LoVo (cell line): ENCODE data around the gene MED8.
A peak's percentile ranks its signal among the peaks of the same experiment; 100 is the strongest.

Source experiments
- DNase-seq: peaks from one replicate; pipeline ENCODE4 v3.0.0-alpha.2; 2016; ENCODE audit warnings: low spot score

The MED8 gene, protein sequence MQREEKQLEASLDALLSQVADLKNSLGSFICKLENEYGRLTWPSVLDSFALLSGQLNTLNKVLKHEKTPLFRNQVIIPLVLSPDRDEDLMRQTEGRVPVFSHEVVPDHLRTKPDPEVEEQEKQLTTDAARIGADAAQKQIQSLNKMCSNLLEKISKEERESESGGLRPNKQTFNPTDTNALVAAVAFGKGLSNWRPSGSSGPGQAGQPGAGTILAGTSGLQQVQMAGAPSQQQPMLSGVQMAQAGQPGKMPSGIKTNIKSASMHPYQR

DNA sequence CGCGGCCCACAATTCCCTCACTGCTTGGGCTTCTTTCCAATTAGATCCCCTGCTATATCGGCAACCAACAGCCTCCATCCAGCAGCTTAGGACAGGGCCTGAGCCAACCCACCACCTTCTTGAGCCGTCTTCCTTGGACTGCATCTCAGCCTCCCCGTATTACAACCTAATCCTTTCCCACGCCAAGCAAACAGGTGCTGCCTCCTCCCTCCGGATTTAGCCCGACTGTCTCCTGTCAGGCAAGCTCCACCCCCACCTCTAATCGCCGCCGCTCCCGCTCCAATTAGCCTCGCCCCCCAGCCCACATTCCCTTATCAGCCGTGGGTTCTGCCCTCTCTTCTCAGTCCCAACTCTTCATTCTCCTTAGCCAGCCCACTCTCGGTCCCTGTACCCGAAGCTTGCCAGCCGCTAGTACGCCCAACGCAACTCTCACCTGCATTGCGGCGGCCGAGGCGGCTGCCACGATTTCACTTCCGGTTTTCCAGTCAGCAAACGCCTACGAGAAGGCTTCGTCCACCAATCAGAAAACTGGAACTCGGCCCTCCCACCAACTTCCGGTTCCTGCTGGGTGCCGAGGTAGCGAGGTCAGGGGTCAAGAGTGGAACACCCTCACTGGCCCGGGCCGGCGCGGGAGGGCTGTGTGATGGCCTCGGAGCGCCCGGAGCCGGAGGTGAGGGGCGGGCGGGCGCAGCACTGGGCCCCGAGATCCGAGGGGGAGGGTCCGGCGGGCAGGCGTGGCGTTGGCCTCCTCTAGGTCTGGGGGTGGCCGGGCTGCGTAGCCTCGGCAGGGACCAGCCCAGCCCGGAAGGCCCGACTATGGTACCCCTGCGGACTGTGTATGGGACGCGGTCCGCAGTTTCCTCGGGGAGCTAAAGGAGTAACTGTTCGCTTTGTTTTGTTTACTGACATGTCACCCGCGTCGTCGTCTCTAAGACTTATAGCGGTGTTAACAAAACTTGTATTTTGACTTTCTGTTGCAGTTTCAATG lies at the start of gene MED8, which contains the start of gene SZT2:
TSS of gene MED8 (minus strand) at position 475 of the 988 bp plus-strand sequence. CDS start at position 439, 36 bp downstream.
TSS of gene SZT2 (plus strand) at position 574 of the 988 bp plus-strand sequence. CDS start at position 644, 70 bp downstream.
- DNase-seq = peak; percentile 95

DNA sequence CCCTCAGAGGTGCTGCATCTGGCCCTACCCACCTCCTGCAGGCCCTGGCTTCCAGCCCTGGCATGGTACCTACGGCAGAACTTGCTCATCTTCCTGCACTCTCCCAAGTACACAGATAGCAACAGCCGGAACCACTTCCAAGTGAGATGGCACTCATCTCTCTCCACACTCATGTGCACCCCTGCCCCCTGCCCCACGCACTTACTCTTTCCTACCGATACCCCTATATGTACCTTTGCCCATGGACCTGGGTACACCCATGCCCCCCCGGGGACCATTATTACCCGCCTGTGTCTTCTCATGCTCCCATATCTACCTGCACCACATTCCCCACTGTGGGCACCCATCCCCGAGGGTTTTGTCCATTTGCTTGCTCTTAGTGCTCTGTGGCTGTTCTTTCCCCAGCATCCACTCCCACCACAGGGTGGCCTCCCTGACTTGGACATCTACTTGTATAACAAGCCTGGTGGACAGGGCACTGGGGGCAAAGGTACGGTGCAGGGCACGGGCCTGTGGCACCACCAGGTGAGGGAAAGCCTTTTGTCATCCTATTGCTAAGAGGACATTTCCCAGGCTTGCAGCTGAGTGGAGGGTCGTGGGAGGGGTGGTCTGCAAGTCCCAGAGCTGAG lies 49.5 kb upstream of the MED8 start:
- DNase-seq = no peak

DNA sequence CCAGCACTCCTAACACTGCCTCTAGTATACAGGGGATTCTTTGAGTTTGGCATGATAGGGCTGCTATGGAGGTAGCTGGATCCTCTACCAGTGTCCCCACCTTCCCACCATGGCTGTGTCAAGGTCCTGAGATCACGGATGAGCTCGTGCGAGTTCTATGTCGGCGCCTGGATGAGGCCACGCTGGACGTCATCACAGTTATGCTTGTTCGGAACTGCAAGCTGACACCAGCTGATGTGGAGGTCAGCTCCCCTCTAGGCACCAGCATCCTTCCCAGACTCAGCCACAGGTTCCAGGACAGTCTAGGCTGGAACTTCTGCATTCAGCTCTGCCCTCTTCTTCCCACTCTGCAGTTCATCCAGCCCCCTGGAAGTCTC lies 49.0 kb upstream of the MED8 start:
- no peak for DNase-seq

DNA sequence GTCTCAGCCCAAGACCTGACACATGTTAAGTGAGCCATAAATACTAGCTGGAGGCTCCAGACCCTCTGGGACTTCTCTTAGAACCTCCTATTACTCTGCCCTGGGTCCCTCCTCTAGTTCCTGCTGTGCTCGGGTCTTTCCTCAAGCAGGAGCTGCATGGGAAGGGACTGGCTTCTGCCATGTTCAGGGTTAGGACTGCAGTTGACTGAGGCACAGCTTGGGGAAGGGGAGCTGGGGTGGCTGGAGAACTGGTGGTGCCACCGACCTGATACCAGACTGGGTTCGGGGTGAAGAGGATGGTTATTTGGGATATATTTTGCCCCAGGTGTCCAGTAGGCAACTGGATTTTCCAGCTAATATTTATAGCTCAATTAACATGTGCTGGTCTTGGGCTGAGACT lies 48.4 kb upstream of the MED8 start:
- DNase-seq = no peak

DNA sequence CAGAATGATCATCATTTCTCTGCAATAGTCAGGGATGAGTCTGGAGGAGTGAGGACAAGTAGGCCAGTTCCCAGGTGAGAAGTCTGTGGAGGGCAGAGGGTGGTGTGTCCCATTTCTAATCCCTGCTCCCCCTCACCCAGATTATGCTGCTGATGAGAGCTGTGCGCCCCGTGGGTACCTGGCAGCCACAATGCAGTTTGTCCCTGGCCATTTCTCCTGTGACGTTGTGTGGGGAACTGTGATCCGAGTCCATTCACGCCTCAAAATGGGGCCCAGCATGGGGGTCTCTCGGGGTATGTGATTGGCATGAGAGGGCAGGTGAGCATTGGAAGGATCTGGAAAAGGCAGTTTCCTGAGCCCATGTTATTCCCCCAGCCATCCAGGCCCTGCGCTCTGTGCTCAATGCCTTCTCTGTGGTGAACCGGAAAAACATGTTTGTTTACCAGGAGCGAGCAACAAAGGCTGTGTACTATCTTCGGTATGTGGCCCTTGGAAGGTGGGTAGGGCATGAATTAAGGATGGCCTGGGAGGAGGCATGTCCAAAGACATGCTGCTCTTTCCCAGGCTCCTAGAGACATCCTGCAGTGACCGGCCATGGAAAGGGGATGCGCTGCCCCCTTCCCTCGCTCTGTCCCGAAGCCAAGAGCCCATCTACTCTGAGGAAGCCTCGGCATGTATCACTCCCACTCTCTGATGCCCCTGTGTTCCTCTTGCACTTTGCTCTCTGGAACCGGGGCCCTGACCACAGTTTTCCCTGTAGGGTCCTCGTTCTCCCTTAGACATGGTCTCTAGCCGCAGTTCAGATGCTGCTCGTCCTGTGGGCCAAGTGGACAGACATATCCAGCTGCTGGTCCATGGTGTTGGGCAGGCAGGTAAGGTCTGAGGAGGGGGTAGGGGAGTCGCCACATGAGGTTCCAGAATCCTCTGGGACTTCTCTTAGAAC lies 47.7 kb upstream of the MED8 start:
- DNase-seq = no peak

DNA sequence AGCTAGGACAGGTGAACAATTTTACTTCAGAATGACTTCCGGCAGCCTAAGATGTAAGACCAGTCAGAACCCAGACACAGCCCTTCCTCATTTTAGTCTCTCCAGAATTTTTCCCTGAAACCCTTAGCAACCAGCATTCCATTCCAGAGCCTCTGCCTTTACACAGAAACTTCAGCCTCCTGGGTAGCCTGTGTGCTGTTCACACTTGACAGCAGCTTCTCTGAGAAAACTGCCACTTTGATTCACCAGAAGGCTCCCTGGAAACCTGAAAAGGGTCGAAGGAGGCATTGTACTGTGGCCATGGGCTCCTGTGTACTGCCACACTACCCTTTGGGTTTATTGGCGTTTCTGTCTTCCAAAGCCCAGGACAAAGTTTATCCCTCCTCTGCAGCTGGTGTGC lies 46.8 kb upstream of the MED8 start:
- DNase-seq = no peak

DNA sequence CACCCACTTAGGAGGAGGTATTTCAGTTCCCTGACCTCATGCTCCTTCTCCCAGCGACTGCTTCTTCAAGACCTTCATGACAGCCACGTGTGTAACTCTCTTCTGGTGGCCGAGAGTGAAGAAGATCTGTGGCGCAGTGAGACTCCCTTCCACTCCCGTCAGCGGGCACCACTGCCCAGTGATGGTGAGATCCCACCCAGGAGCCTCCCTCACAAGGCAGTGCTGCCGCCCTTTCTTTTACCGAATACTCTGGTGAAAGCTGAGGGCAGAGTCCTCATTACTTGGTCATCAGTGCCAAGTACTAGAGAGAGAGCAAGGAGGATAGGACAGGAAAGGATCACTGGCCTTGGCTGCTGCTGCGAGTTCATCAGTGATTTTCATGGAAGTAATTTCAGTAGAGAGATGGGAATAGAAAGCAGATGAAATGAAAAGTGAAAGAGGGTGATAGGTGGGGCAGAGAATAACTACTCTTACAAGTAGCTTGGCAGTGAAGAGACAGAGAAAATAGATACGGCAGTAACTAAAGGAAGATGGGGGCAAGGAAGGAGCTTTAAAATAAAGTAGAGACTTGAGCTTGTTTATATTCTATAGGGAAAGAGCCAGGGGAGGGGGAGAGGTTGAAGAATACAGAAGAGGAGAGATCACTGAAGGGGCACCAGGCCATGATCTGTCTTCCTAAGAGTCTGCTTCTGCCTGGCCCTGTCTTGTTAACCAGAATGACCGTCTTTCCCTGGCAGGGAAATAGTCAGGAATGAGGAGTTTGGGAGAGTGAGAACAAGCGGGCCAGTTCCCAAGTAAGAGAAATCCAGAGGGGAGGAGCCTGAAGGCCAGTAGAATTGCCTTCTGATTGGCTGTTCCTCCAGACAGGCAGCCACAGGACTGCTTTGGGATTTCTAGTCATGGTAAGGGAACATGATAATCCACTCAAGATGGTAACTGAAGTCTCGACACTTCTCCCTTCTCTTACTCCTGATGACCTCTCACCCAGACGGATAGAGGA lies 45.8 kb upstream of the MED8 start:
- no peak for DNase-seq

DNA sequence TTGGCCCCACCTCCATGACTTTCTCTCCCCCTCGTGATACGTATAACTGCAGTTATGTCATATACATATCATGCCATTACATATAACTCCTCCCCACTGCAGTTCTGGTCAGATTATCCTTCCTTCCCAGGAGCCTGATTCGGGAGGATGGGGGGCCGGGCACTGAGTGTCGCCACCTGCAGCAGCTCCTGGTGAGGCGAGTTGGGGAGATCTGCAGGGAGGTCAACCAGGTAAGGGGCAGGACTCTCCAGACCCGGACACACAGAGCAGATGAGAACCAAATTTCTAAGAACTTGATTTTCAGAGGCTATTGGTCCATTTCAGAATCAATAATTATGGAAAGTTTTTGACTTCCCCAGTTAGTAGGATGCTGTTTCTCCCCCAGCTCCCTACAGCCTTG lies 44.7 kb upstream of the MED8 start:
- no peak for DNase-seq

DNA sequence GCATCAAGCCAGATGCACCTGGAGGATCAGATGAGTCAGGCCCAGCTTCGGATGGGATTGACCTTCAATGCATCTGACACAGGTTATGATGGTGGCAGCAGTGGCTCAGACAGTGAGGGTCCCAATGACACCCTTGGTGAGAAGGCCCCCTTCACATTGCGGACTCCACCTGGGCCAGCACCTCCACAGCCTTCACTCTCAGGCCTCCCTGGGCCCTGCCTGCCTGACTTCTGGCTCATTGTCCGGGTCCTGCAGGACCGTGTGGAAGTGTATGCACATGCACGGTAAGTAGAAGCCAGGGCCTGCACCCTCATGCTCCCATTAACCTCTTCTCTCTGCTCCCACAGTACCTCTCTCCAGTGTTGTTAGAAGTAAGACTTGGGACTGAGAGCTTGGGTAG lies 43.3 kb upstream of the MED8 start:
- DNase-seq = no peak

DNA sequence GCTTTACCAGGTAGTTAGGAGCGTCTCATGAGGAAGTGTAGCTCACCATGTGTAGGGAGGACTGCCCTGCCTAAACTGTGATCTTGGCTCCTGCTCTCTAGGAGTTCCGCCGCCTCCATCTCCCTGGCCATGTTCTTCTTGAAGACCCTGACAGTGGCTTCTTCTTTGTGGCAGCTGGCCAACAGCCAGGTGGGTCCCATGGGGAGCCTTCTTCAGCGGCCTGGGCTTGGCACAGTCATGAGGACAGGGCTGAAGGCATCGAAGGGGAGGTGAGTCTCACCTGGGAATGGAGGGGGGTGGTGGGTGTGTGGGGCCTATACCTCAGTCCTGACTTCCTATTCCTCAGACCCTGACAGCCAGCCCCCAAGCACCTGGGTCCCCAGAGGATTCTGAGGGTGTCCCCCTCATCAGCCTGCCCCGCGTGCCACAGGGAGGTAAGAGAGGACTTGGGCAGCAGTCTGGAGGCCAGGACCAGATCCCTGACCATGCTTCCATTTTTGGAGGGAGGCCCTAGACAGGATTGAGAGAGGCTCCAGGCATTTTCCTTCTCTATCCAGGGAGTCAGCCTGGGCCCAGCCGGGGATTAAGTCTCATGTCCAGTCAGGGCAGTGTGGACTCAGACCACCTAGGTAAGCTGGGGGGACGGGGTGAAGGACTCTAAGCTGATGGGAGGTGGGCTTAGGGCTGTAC lies 42.7 kb upstream of the MED8 start:
- DNase-seq = no peak

DNA sequence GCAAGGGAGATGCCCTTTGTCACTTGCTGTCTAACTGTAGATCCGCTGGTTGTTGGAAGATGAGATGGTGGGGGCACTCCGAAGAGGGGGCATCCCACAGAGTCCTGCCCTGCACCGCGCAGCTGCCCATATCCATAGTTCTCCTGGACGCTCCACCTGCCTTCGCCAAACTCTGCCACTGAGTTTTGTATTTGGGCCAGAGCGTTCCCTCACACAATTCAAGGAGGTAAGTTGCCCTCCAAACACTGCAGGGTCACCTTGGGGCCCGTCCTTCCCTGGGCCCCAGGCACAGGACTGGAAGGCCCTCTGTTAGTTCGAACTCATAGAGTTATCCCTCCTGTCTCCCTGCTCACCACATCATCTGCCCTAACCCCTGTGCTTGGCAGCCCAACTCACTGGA lies 42.1 kb upstream of the MED8 start:
- DNase-seq = no peak

DNA sequence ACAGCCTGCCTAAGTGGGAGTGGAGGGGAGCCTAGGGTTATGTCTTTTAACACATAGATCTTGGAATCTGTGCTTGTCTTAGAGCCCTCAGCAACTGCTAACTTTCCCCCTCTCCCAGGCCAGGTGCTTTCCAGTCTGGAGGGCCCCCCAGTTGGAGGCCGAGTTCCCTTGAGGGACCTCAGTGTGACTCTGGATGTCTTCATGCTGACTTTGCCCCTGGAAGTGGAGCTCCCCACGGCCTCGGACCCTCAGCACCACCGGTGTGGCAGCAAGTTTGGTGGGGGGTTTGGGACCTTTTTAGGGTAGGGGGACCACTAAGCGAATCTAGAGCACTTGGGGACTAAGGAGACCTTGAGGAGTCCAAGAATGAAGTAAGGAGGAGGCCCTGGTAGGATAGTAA lies 41.2 kb upstream of the MED8 start:
- DNase-seq = no peak

DNA sequence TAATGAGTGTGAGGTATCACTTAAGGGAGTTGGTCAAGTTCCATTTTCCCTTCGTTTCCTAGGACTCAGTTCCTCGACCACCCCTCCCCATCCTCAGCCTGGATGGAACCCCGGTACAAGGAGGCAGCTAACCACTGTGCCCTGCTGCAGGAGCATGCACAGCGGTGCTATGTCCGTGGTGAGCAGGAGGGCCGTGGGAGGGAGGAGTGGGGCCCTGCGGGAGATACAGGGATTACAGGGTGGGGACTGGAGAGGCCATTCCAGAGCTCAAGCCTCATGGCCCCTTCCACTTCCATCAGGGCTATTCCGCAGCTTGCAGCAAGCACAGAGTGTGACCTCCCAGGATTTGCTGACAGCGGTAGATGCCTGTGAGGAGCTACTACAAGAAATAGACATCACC lies 38.3 kb upstream of the MED8 start:
- no peak for DNase-seq

DNA sequence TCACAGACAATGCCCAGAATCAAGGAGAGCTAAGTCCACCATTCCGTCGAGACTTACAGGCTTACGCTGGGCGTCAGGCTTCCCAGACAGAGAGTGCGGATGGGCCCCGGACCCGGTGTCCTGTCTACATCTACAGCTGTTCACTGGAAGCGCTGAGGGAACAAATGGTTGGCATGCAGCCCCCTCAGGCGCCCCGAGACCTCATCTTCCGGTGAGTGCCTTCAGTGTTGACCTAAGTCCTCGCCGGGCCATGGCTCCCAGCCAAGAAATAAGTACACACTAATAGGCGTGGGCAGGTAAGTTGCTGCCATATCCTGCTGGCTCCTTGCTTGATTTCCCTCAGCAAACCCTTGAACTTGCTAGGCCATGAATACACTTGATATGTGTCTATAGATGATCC lies 37.9 kb upstream of the MED8 start:
- no peak for DNase-seq

DNA sequence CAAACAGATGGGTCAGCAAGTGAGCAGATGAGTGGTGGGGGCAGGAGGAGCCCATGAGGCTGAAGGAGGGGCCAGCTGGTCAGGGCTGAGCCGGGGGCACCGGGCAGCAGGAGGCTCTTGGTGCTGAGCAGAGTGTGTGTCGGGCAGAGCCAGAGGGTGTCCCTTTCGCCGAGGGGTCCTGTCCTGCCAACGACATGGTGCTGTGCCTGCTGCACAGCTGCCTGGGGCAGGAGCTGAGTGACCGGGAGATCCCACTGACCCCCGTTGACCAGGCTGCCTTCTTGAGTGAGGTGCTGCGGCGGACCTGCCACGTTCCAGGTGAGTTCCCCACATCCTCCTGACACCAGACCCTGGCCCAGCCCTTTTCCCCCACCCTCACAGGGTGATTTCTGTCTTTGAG lies 36.6 kb upstream of the MED8 start:
- no peak for DNase-seq

DNA sequence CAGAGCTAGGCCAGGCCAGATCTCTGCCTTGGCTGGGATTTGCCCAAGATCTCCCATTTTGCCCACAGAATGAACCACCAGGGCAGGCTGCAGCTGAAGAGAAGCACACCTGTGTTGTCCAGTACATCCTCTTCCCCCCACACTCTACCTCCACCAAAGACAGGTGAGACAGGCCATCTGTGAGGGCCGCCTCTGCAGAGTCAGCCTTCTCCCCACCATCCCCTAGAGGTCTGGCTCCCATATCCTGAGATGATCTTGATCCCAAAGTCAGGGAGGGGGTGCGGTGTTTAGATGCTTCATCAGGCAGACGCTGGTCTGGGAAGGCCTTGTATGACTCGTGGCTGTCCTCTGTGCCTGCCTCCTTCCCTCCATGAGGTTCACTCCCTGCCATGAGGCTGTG lies 35.4 kb upstream of the MED8 start:
- DNase-seq = no peak

DNA sequence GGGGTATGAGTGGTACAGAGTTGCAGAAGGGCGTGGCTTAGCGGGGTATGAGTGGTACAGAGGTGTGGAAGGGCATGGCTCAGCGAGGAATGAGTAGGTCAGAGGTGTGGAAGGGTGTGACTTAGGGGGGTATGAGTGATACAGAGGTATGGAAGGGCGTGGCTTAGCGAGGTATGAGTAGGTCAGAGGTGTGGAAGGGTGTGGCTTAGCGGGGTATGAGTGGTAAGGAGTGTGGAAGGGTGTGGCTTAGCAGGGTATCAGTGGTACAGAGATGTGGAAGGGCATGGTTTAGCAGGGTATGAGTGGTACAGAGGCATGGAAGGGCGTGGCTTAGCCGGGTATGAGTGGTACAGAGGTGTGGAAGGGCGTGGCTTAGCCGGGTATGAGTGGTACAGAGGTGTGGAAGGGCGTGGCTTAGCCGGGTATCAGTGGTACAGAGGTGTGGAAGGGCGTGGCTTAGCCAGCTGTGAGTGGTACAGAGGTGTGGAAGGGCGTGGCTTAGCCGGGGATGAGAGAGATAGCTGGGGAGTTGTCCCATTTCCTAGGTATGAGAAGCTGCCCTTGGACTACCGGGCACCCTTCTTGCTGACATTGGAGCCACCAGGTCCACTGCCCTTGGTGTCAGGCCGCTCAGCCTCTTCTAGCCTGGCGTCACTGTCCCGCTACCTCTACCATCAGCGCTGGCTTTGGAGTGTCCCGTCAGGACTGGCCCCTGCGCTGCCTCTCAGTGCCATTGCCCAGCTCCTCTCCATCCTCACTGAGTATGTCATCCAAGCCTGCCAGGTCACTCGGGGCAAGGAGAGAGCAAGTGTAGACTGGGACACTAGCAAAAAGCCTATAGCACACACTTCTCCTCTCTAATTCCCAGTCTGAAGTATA lies 34.3 kb upstream of the MED8 start:
- peak; percentile 40 for DNase-seq

DNA sequence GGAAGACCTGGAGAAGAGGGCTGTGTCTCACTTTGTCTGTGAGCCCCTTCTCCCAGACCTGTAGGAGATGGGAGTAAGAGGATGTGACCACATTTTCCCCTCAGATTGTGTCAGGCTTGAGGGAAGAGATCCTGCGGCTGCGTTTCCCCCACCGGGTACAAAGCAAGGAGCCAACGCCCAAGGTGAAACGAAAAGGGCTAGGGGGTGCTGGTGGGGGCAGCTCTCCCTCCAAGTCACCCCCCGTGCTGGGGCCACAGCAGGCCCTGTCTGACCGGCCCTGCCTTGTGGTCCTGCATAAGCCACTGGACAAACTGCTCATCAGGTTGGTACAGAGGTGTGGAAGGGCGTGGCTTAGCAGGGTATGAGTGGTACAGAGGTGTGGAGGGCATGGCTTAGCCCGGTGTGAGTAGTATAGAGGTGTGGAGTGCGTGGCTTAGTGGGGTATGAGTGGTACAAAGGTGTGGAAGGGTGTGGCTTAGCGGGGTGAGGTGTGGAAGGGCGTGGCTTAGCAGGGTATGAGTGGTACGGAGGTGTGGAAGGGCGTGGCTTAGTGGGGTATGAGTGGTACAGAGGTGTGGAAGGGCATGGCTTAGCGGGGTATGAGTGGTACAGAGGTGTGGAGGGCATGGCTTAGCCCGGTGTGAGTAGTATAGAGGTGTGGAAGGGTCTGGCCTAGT lies 33.5 kb upstream of the MED8 start:
- no peak for DNase-seq
